Uterus (tissue), 4 donors: Measurements from ENCODE around the gene PNRC1. TPM values are rescaled to one million over a fixed set of nuclear protein-coding genes. Genes with fewer than 3 reads are reported as not detected.

ENCODE experiments used
- DNase-seq, 2 donors: peaks; one replicate each; pipeline ENCODE4 v3.0.0-alpha.2; 2019 to 2020
- H3K27ac ChIP-seq, 2 donors: fragments of 200-600 bp; sonication (generic); 1 replicate in 1 of 2; 2 replicates in 1 of 2; pipeline ENCODE4 v1.5.1; 2016 to 2018
- H3K27me3 ChIP-seq, 2 donors: fragments of 200-600 bp; sonication (generic); one replicate each; pipeline ENCODE4 v1.5.1; 2018 to 2019; ENCODE audit warnings: control low read depth in 1 of 2
- H3K36me3 ChIP-seq, 2 donors: fragments of 200-600 bp; sonication (generic); one replicate each; pipeline ENCODE4 v1.5.1; 2019; ENCODE audit warnings: control low read depth in 1 of 2
- H3K4me1 ChIP-seq, 2 donors: fragments of 200-600 bp; sonication (generic); one replicate each; pipeline ENCODE4 v1.5.1; 2018 to 2019; ENCODE audit warnings: control low read depth in 1 of 2
- H3K4me3 ChIP-seq, 2 donors: fragments of 200-600 bp; sonication (generic); 1 replicate in 1 of 2; 2 replicates in 1 of 2; pipeline ENCODE4 v1.5.1; 2018 to 2019; ENCODE audit warnings: mild to moderate bottlenecking in 1 of 2
- H3K9me3 ChIP-seq, 2 donors: fragments of 200-600 bp; sonication (generic); one replicate each; pipeline ENCODE4 v1.5.1; 2019; ENCODE audit warnings: control low read depth in 1 of 2
- CTCF ChIP-seq, 4 experiments: fragments of 200-600 bp in 2 of 4; fragments of 450-650 bp in 2 of 4; sonication (generic) in 2 of 4; IDR thresholded peaks; one replicate each; pipeline ENCODE4 v1.5.1; 2016 to 2019; ENCODE audit warnings: antibody characterized with exemption in 4 of 4, mild to moderate bottlenecking in 2 of 4, moderate library complexity in 1 of 4
- POLR2A ChIP-seq, 2 donors: fragments of 450-650 bp; IDR thresholded peaks; one replicate each; pipeline ENCODE4 v1.6.1; 2016; ENCODE audit warnings: antibody characterized with exemption in 2 of 2, mild to moderate bottlenecking in 1 of 2, moderate library complexity in 1 of 2
- intact Hi-C: fragments of 100-400 bp; cut with DNase I; formaldehyde crosslinking; loops from one replicate; pipeline ENCODE4 v1.15.1; 2023; ENCODE audit warnings: low total_unique reads
- total RNA-seq, 4 donors: library from RNA; depleted of rRNA in 3 of 4; stranded (reverse); fragments of >200 nt in 3 of 4; gene quantifications; one replicate each; pipeline versions ENCODE4 v1.1.0 to v1.2.4, GENCODE V29; 2014 to 2023
- donor health status: DM: yes; HTN: yes; CAD: no.

PNRC1 gene
- total RNA-seq, 4 donors from 2014 or later = 114 to 340 (median 203) TPM

GRCh38 chr6:89073840-89074239 lies 6.7 kb upstream of the PNRC1 start:
- TF ChIP-seq CTCF (IDR thresholded peaks at IDR 0.05) = no peak
- no peak for TF ChIP-seq POLR2A (IDR thresholded peaks at IDR 0.05)
- Histone ChIP-seq H3K4me3 (no peak overlapping the region), H3K4me1 (no peaks in the 10 kb centered on the region), H3K9me3 (no peaks in the 10 kb centered on the region), H3K36me3 (no peaks in the 10 kb centered on the region), H3K27me3 (no peaks in the 10 kb centered on the region), H3K27ac (no peak overlapping the region)
- DNase-seq = no peak
- intact Hi-C loops = no loop called here

DNA sequence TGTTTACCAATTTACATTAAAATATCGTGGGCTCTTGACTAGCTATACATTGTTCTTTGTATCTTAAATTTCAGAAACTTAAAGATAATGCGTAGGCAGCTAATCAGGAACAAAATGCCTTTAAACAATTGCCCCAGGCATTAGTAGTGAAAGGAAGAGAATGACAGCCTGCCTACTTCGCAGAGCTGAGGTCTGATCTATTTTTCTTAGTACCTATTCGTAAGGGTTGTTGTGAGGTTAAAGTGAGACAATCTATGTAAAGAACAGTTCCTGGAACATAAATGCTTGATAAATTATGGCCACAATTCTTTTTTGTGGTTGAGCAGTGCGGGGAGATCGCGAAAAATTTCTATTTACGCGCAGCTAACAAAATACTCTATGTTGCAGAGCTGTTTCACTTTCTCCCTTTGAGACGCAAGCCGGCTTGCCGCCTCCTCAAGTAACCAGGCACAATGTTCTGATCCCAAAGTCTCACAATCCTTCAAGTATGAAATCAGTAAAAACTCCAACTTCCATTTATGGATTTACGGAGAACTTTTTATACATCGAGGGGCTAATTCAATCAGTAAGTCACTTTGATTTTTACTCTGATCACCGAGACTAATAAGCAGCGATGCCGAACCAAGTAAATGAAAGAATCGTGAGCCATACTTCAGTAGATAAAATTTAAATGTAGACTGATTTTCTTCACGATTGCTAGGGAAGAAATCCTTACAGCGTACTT lies 878 bp upstream of the PNRC1 start:
- DNase-seq = peak; percentile 40 to 61
- TF ChIP-seq POLR2A (IDR thresholded peaks at IDR 0.05) (peak; percentile 27 to 41), CTCF (IDR thresholded peaks at IDR 0.05) (peak in 1 of 4 experiments; percentile 6)

GRCh38 chr6:89081129-89081422 lies 525 bp downstream of the PNRC1 start:
- no peak for DNase-seq
- H3K4me3 ChIP-seq = peak overlapping the region; percentile 93 to 100
- no peaks in the 10 kb centered on the region for H3K4me1 ChIP-seq
- no peaks in the 10 kb centered on the region for H3K9me3 ChIP-seq
- peak overlapping the region; percentile 100 for H3K27ac ChIP-seq
- intact Hi-C loops = loop anchor here (5.0 kb wide), 2 partner anchors 44 to 271 kb away; partner anchors contain the start of gene UBE2J1
- TF ChIP-seq POLR2A (IDR thresholded peaks at IDR 0.05) = no peak
- TF ChIP-seq CTCF (IDR thresholded peaks at IDR 0.05) = no peak
- no peaks in the 10 kb centered on the region for H3K27me3 ChIP-seq
- H3K36me3 ChIP-seq = no peaks in the 10 kb centered on the region

More for the DNA sequence above, 878 bp upstream of the PNRC1 start:
- Histone ChIP-seq H3K9me3 (no peaks in the 10 kb centered on the region), H3K27ac (peak overlapping the region; percentile 100), H3K4me1 (no peaks in the 10 kb centered on the region), H3K4me3 (peak overlapping the region; percentile 93 to 100), H3K36me3 (no peaks in the 10 kb centered on the region), H3K27me3 (no peaks in the 10 kb centered on the region)
- intact Hi-C loops = loop anchor here (5.0 kb wide), 2 partner anchors 42 to 273 kb away; partner anchors contain the start of gene UBE2J1

DNA sequence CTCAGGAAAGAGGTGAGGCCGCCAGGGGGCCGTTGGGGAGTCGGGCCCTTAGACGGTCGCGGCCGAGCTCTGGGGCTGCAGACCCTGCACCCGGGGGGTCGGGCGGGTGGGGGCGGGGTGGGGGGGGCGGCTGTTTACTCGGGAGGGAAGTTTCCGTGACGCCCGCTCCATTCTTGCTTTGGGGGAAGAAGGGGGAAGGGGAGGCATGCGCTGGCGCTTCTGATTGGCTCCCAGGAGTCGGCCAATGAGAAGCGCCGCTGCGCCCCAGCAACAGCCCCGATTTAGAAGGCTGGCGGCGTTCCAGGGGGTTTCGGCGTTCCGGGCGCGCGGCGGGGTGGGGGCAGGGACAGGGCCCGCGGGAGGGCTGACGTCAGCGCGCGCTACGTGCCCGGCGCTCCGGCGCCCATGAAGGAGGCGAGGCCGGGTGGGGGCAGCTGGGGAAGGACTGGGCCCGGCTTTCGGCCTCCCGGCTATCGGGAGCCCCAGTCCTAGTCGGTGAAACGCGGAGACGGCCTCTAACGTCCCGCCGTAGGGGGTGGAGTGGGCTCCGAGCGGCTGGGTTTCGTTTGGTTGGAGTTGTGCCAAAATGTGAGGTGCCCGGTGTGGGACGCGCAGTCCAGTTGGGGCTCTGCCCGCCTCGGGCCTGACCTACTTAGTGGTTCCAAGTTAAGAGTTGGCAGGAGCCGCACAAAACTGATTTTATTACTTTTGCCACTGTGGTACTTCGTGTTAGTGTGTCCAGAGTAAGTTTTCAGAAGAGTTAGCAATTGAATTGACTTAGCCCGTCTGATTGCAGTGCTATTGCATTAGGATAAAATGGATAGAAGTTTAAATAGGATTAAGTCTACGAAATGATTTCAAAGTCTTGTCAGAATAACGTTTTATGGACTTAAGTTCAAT lies 1.1 kb downstream of the PNRC1 start:
- TF ChIP-seq CTCF (IDR thresholded peaks at IDR 0.05) (no peak), POLR2A (IDR thresholded peaks at IDR 0.05) (peak; percentile 77 to 80)
- Histone ChIP-seq H3K4me1 (no peaks in the 10 kb centered on the region), H3K4me3 (peak overlapping the region; percentile 93 to 100), H3K36me3 (no peaks in the 10 kb centered on the region), H3K27ac (peak overlapping the region; percentile 100), H3K9me3 (no peaks in the 10 kb centered on the region), H3K27me3 (no peaks in the 10 kb centered on the region)
- intact Hi-C loops = loop anchor here (5.0 kb wide), 2 partner anchors 44 to 271 kb away; partner anchors contain the start of gene UBE2J1
- peak; percentile 99 for DNase-seq
